LNCAP (cell line): ENCODE data around the gene NOB1.

Source experiments
- TF ChIP-seq, protein P1 (sequence below): fragments of 450-650 bp; IDR thresholded peaks from 2 replicates; pipeline ENCODE4 v1.5.1; 2017; ENCODE audit warnings: mild to moderate bottlenecking

The NOB1 gene

GRCh38 chr16:69720822-69721430 lies 33.8 kb downstream of the NOB1 start:
- TF ChIP-seq, protein P1, sequence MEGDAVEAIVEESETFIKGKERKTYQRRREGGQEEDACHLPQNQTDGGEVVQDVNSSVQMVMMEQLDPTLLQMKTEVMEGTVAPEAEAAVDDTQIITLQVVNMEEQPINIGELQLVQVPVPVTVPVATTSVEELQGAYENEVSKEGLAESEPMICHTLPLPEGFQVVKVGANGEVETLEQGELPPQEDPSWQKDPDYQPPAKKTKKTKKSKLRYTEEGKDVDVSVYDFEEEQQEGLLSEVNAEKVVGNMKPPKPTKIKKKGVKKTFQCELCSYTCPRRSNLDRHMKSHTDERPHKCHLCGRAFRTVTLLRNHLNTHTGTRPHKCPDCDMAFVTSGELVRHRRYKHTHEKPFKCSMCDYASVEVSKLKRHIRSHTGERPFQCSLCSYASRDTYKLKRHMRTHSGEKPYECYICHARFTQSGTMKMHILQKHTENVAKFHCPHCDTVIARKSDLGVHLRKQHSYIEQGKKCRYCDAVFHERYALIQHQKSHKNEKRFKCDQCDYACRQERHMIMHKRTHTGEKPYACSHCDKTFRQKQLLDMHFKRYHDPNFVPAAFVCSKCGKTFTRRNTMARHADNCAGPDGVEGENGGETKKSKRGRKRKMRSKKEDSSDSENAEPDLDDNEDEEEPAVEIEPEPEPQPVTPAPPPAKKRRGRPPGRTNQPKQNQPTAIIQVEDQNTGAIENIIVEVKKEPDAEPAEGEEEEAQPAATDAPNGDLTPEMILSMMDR = no peak

DNA sequence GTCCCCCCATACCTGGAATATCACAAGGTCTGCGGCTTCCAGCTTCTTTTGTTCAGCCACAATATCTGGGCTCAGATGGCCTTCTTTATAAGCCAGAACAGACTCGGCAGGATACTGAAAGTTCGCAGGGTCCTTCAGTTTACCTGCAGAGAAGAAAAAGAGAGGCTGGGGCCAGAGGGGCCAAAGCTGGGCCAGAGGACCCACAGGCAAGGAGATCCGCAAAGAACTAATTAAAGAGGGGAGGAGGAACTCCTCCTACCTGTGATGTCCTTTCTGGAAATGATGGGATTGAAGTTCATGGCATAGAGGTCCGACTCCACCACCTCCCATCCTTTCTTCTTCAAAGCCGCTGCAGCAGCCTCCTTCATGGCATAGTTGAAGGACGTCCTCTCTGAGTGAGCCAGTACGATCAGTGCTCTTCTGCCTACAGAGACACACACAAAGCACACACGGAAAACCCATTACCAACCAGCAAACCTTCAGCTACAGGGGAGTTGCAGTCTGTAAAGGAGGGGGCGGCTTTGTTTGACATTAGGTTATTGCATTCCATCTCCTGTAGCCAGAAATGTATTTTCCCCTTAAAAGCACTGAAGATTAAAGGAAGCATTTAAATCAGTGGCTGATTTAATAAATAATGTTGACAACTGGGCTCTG lies 36.5 kb downstream of the NOB1 start:
- TF ChIP-seq, protein P1 = no peak

GRCh38 chr16:69717066-69717465 lies 37.7 kb downstream of the NOB1 start:
- TF ChIP-seq, protein P1 = no peak

- TF ChIP-seq, protein P1 = no peak
Measured at GRCh38 chr16:69712914-69713581, 41.7 kb downstream of the NOB1 start.

DNA sequence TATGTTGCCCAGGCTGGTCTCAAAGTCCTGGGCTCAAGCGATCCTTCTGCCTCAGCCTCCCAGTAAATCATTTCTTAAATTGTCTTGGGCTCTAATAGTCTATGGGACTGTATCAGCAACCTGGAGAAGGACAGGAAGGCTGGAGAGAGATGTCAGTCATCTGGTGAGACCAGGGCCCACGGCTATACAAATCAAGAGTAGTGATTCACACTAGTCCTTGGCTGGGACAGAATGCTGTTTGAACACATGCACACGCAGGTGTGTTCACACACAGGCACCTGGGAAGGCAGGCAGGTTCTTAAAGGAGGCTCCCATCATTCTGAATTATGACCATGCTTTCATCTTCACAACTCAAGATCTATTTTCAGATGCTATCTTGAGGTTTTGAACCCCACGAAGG lies 42.4 kb downstream of the NOB1 start:
- TF ChIP-seq, protein P1 = no peak

DNA sequence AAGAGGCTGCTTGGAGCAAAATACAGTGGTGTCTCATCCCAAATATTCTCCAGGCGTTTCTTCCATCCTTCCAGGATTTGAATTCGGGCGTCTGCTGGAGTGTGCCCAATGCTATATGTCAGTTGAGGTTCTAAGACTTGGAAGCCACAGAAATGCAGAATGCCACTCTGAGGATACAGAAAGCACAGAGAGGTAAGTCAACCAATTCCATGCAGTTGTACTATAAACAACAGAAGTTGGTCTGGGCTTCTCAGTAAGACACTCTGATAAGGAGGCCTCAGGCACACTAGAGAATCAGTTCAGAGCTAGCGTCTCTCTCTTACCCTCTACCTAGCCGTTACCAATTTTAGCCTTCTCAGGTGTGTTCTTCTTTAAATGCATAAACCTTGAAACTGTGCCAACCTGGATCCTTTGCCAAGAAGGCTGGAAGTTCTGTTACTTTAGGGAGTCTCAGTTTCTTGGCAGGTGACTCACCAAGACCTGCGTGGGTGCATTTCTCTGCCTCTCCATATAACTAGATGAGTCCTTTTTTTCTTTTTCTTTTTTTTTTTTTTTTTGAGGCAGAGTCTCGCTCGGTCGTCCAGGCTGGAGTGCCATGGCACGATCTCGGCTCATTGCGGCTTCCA lies 43.5 kb downstream of the NOB1 start:
- TF ChIP-seq, protein P1 = no peak

GRCh38 chr16:69709456-69710084 lies 45.2 kb downstream of the NOB1 start:
- TF ChIP-seq, protein P1 = peak; percentile 68
